Neural cell (in vitro differentiated cells): ENCODE measurements around the gene CBLB. TPM values are rescaled to one million over a fixed set of nuclear protein-coding genes. Genes with fewer than 3 reads are reported as not detected.

Experiments
- H2AFZ ChIP-seq: fragments of 200-600, 300-800 bp; sonication (generic), shearing (Covaris generic); 2 replicates; pipeline ENCODE4 v1.6.0; 2014; ENCODE audit warnings: low read depth, mild to moderate bottlenecking, antibody characterized with exemption, low read length, moderate library complexity
- H3F3A ChIP-seq: fragments of 200-600 bp; shearing (Covaris generic); 2 replicates; pipeline ENCODE4 v1.6.1; 2016; ENCODE audit warnings: mild to moderate bottlenecking, moderate library complexity, mixed read lengths, antibody characterized with exemption, low read length; ENCODE audit not compliant: insufficient read depth, poor library complexity, severe bottlenecking
- H3K27ac ChIP-seq: fragments of 200-600, 300-800 bp; sonication (generic), shearing (Covaris generic); 2 replicates; pipeline ENCODE4 v1.5.1; 2014; ENCODE audit warnings: mild to moderate bottlenecking, low read length, moderate library complexity
- H3K27me3 ChIP-seq: fragments of 300-800, 200-600 bp; sonication (generic), shearing (Covaris generic); 2 replicates; pipeline ENCODE4 v1.6.0; 2014; ENCODE audit warnings: mild to moderate bottlenecking, low read depth, low read length, moderate library complexity; ENCODE audit not compliant: insufficient read depth
- H3K36me3 ChIP-seq: fragments of 300-800, 200-600 bp; sonication (generic), shearing (Covaris generic); 2 replicates; pipeline ENCODE4 v1.5.1; 2014; ENCODE audit warnings: mild to moderate bottlenecking, antibody characterized with exemption, low read length, moderate library complexity; ENCODE audit not compliant: insufficient read depth
- H3K4me2 ChIP-seq: fragments of 300-800, 200-600 bp; sonication (generic), shearing (Covaris generic); 2 replicates; pipeline ENCODE4 v1.6.0; 2014; ENCODE audit warnings: mild to moderate bottlenecking, low read length
- H3K4me3 ChIP-seq: fragments of 300-800, 200-600 bp; sonication (generic), shearing (Covaris generic); 2 replicates; pipeline ENCODE4 v1.5.1; 2014; ENCODE audit warnings: mild to moderate bottlenecking, low read length, moderate library complexity
- H3K79me2 ChIP-seq: fragments of 200-600 bp; shearing (Covaris generic); replicated peaks from 2 replicates; pipeline ENCODE4 v1.6.0; 2014; ENCODE audit warnings: mild to moderate bottlenecking, low read length, moderate library complexity; ENCODE audit not compliant: insufficient read depth
- H3K9ac ChIP-seq: fragments of 300-800, 200-600 bp; sonication (generic), shearing (Covaris generic); 2 replicates; pipeline ENCODE4 v1.6.1; 2016; ENCODE audit warnings: mild to moderate bottlenecking, low read length, mixed read lengths
- H3K9me2 ChIP-seq: fragments of 200-600 bp; shearing (Covaris generic); 2 replicates; pipeline ENCODE4 v1.6.1; 2016; ENCODE audit warnings: mild to moderate bottlenecking, low read length, mixed read lengths; ENCODE audit not compliant: insufficient read depth
- H3K9me3 ChIP-seq: fragments of 200-600, 300-800 bp; sonication (generic), shearing (Covaris generic); 2 replicates; pipeline ENCODE4 v1.6.1; 2016; ENCODE audit warnings: mild to moderate bottlenecking, mixed run types, low read length, moderate library complexity, mixed read lengths
- H4K20me1 ChIP-seq: fragments of 200-600 bp; shearing (Covaris generic); 2 replicates; pipeline ENCODE4 v1.6.1; 2016; ENCODE audit warnings: mild to moderate bottlenecking, mixed run types; ENCODE audit not compliant: insufficient read depth
- CTCF ChIP-seq: fragments of 450-650 bp; IDR thresholded peaks from 2 replicates; pipeline ENCODE4 v1.5.1; 2014; ENCODE audit warnings: antibody characterized with exemption, mild to moderate bottlenecking, moderate library complexity; ENCODE audit not compliant: poor library complexity, severe bottlenecking
- EP300 ChIP-seq: fragments of 450-650 bp; conservative IDR thresholded peaks from 2 replicates; pipeline ENCODE4 v1.6.1; 2014; ENCODE audit warnings: antibody characterized with exemption, mild to moderate bottlenecking, moderate library complexity; ENCODE audit not compliant: poor library complexity, severe bottlenecking
- EZH2 ChIP-seq: fragments of 200-600, 300-800 bp; shearing (Covaris generic), sonication (generic); IDR thresholded peaks from 2 replicates; pipeline ENCODE4 v1.6.1; 2014; ENCODE audit warnings: antibody characterized with exemption, low read length, borderline replicate concordance, mild to moderate bottlenecking; ENCODE audit not compliant: insufficient read depth, poor library complexity, severe bottlenecking
- MXI1 ChIP-seq: fragments of 450-650 bp; conservative IDR thresholded peaks from 2 replicates; pipeline ENCODE4 v1.6.1; 2014; ENCODE audit warnings: antibody characterized with exemption, mild to moderate bottlenecking; ENCODE audit not compliant: poor library complexity, severe bottlenecking
- POLR2AphosphoS5 ChIP-seq: IDR thresholded peaks from 2 replicates; pipeline ENCODE4 v1.6.1; 2012
- RAD21 ChIP-seq: fragments of 450-650 bp; conservative IDR thresholded peaks from 2 replicates; pipeline ENCODE4 v1.6.1; 2014; ENCODE audit warnings: antibody characterized with exemption, mild to moderate bottlenecking, moderate library complexity
- REST ChIP-seq: IDR thresholded peaks from 2 replicates; pipeline ENCODE4 v1.6.1; 2012; ENCODE audit warnings: borderline replicate concordance
- SMC3 ChIP-seq: fragments of 450-650 bp; conservative IDR thresholded peaks from 2 replicates; pipeline ENCODE4 v1.6.1; 2014; ENCODE audit warnings: antibody characterized with exemption, mild to moderate bottlenecking, moderate library complexity; ENCODE audit not compliant: poor library complexity
- TAF1 ChIP-seq: IDR thresholded peaks from 2 replicates; pipeline ENCODE4 v1.6.1; 2012; ENCODE audit warnings: low read depth
- polyA plus RNA-seq: library from polyadenylated mRNA; depleted of rRNA; stranded (reverse); fragments of >200 nt; gene quantifications from 2 replicates; pipeline ENCODE4 v1.2.3, GENCODE V29; 2014

CBLB gene
- polyA plus RNA-seq, 1 donor from 2014 or later = 36.4 TPM

DNA sequence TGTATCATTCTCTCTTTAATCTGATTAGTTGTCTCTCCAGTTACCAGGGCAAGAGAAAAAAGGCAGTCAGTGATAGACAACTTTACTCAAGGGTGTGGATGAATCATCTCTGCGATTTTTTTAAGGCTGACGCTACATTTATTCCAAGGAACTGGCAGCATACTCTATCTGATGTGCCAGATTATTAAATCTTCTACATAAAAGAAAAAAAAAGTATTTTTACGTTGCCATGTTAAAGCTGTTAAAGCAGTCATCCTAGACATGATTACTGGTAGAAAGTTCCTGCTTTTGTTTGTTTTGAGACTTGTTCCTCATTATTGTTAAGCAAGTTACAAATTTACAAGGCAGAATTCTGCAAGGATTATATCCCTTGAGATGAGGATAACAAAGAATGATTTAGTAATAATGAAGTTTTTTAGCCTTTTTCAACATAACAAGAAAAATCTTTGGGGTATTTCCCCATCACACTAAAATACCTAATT lies 121.7 kb downstream of the CBLB start:
- Histone ChIP-seq H3F3A (no peaks in the 10 kb centered on the region), H3K9ac (no peak overlapping the region)
- TF ChIP-seq TAF1 = no peak
- TF ChIP-seq CTCF = no peak
- no peak for TF ChIP-seq EP300
- no peak for TF ChIP-seq POLR2AphosphoS5
- no peak for TF ChIP-seq SMC3
- TF ChIP-seq MXI1 = no peak
- TF ChIP-seq REST = no peak
- TF ChIP-seq EZH2 = no peak
- TF ChIP-seq RAD21 = no peak

GRCh38 chr3:105746231-105746996 lies 122.4 kb downstream of the CBLB start:
- H2AFZ ChIP-seq = no peak overlapping the region
- H3K4me2 ChIP-seq = no peak overlapping the region
- H3K9me3 ChIP-seq = no peaks in the 10 kb centered on the region
- H3K79me2 ChIP-seq = no peaks in the 10 kb centered on the region
- no peak overlapping the region for H3K27ac ChIP-seq
- H3K27me3 ChIP-seq = no peaks in the 10 kb centered on the region
- H3K36me3 ChIP-seq = peaks cover 8% of the 10 kb centered on the region
- H3F3A ChIP-seq = no peaks in the 10 kb centered on the region
- no peak overlapping the region for H3K4me3 ChIP-seq
- no peak for TF ChIP-seq POLR2AphosphoS5
- TF ChIP-seq SMC3 = no peak
- TF ChIP-seq RAD21 = no peak
- TF ChIP-seq REST = no peak
- no peak for TF ChIP-seq EZH2
- no peak for TF ChIP-seq CTCF
- no peak for TF ChIP-seq EP300
- no peak for TF ChIP-seq MXI1
- no peak for TF ChIP-seq TAF1
- no peaks in the 10 kb centered on the region for H3K9me2 ChIP-seq
- no peaks in the 10 kb centered on the region for H4K20me1 ChIP-seq
- H3K9ac ChIP-seq = no peak overlapping the region

More for the DNA sequence above, 121.7 kb downstream of the CBLB start:
- Histone ChIP-seq H3K79me2 (peaks cover 5% of the 10 kb centered on the region), H2AFZ (no peak overlapping the region), H3K4me2 (no peak overlapping the region), H3K9me2 (no peaks in the 10 kb centered on the region), H3K27ac (no peak overlapping the region), H3K9me3 (no peaks in the 10 kb centered on the region), H3K36me3 (peaks cover 8% of the 10 kb centered on the region), H4K20me1 (no peaks in the 10 kb centered on the region), H3K27me3 (no peaks in the 10 kb centered on the region), H3K4me3 (no peak overlapping the region)
